HepG2 (cell line): ENCODE measurements around the gene TNS1. TPM values are rescaled to one million over a fixed set of nuclear protein-coding genes. Genes with fewer than 3 reads are reported as not detected.

Source experiments
- AKAP8 ChIP-seq: sonication (generic); formaldehyde crosslinking; IDR thresholded peaks from 2 replicates; pipeline ENCODE4 v1.5.1; 2020; ENCODE audit warnings: mild to moderate bottlenecking, missing genetic modification reagents
- CTCF ChIP-seq: sonication (generic); formaldehyde crosslinking; IDR thresholded peaks from 2 replicates; pipeline ENCODE4 v1.5.0; 2020; ENCODE audit warnings: mild to moderate bottlenecking, missing genetic modification reagents, moderate library complexity
- FOXJ3 ChIP-seq: sonication (generic); formaldehyde crosslinking; IDR thresholded peaks from 2 replicates; pipeline ENCODE4 v1.4.0; 2020; ENCODE audit warnings: missing genetic modification reagents, mild to moderate bottlenecking, borderline replicate concordance
- JDP2 ChIP-seq: sonication (generic); formaldehyde crosslinking; IDR thresholded peaks from 2 replicates; pipeline ENCODE4 v1.8.1; 2022; ENCODE audit warnings: missing genetic modification reagents, borderline replicate concordance
- MIER3 ChIP-seq: IDR thresholded peaks from 2 replicates; pipeline ENCODE4 v1.6.1; 2016; ENCODE audit warnings: missing compliant biosample characterization, borderline replicate concordance
- PRDM10 ChIP-seq: sonication (generic); formaldehyde crosslinking; IDR thresholded peaks from 2 replicates; pipeline ENCODE4 v1.4.0; 2020; ENCODE audit warnings: low read depth, missing genetic modification reagents
- PRMT3 ChIP-seq: sonication (generic); formaldehyde crosslinking; IDR thresholded peaks from 2 replicates; pipeline ENCODE4 v1.8.1; 2022; ENCODE audit warnings: low read depth, mild to moderate bottlenecking, moderate library complexity, missing genetic modification reagents, borderline replicate concordance
- RORA ChIP-seq: sonication (generic); formaldehyde crosslinking; IDR thresholded peaks from 2 replicates; pipeline ENCODE4 v1.5.0; 2020; ENCODE audit warnings: mild to moderate bottlenecking, missing genetic modification reagents, moderate library complexity
- SATB2 ChIP-seq: sonication (generic); formaldehyde crosslinking; IDR thresholded peaks from 2 replicates; pipeline ENCODE4 v1.5.0; 2020; ENCODE audit warnings: missing genetic modification reagents
- SIX4 ChIP-seq: sonication (generic); formaldehyde crosslinking; IDR thresholded peaks from 2 replicates; pipeline ENCODE4 v1.4.0; 2020; ENCODE audit warnings: missing genetic modification reagents
- THYN1 ChIP-seq: sonication (generic); formaldehyde crosslinking; IDR thresholded peaks from 2 replicates; pipeline ENCODE4 v1.8.1; 2023; ENCODE audit warnings: low read depth, mild to moderate bottlenecking, moderate library complexity, missing genetic modification reagents, borderline replicate concordance
- ZBTB33 ChIP-seq: sonication (generic); formaldehyde crosslinking; IDR thresholded peaks from 2 replicates; pipeline ENCODE4 v1.4.0; 2020; ENCODE audit warnings: missing genetic modification reagents
- ZFP90 ChIP-seq: sonication (generic); formaldehyde crosslinking; IDR thresholded peaks from 2 replicates; pipeline ENCODE4 v1.8.0; 2022; ENCODE audit warnings: missing genetic modification reagents, mild to moderate bottlenecking, inconsistent platforms, borderline replicate concordance
- ZNF280B ChIP-seq: sonication (generic); formaldehyde crosslinking; IDR thresholded peaks from 2 replicates; pipeline ENCODE4 v1.5.0; 2020; ENCODE audit warnings: missing genetic modification reagents, mild to moderate bottlenecking, borderline replicate concordance
- ZNF280D ChIP-seq: sonication (generic); formaldehyde crosslinking; IDR thresholded peaks from 2 replicates; pipeline ENCODE4 v1.5.1; 2020; ENCODE audit warnings: mild to moderate bottlenecking, missing genetic modification reagents
- ZNF614 ChIP-seq: IDR thresholded peaks from 2 replicates; pipeline ENCODE4 v1.6.1; 2018; ENCODE audit warnings: missing biosample characterization, missing genetic modification reagents, inconsistent platforms, borderline replicate concordance
- polyA plus RNA-seq, 8 experiments: library from polyadenylated mRNA; depleted of rRNA in 3 of 8; stranded (reverse) in 7 of 8; unstranded in 1 of 8; fragments of >200 nt; fragmentation: Illumina TruSeq in 4 of 8; extraction: Trizol in 4 of 8; gene quantifications; 2 replicates each; pipeline versions ENCODE4 v1.2.1 to v1.2.3, GENCODE V29; 2011 to 2016; ENCODE audit warnings: low read depth in 4 of 8, missing spikeins in 1 of 8, mixed read lengths in 1 of 8; ENCODE audit not compliant: insufficient read depth in 1 of 8
- total RNA-seq, 5 experiments: library from RNA; depleted of rRNA; stranded (reverse); fragments of >200 nt; fragmentation: Illumina TruSeq; extraction: Trizol; gene quantifications; 2 replicates each; pipeline ENCODE4 v1.2.3, GENCODE V29; 2016; ENCODE audit warnings: low read depth in 1 of 5

TNS1 gene
- total and polyA plus RNA-seq, 2 of the 13 experiments (the other 11 are each of a cell fraction or from before 2014, with no cell fraction given), result 1.9 to 118 TPM

- TF ChIP-seq ZNF280B (CRISPR knock-in tag) (no peak), SIX4 (CRISPR knock-in tag) (no peak), ZBTB33 (CRISPR knock-in tag) (no peak), FOXJ3 (CRISPR knock-in tag) (no peak), RORA (no peak), THYN1 (CRISPR knock-in tag) (no peak), ZNF280D (no peak), PRDM10 (0 out of 2 replicates have a peak, but pooled peaks have one; percentile 16), MIER3 (CRISPR knock-in tag) (no peak), SATB2 (CRISPR knock-in tag) (no peak), JDP2 (no peak), ZNF614 (CRISPR knock-in tag) (no peak), PRMT3 (CRISPR knock-in tag) (no peak), AKAP8 (CRISPR knock-in tag) (no peak), ZFP90 (CRISPR knock-in tag) (no peak), CTCF (CRISPR knock-in tag) (no peak)
Observed at GRCh38 chr2:217901835-217902378, 100.9 kb downstream of the TNS1 start (continued).
